Immature natural killer cell (primary cell): ENCODE data around the gene STXBP3. TPM values are rescaled to one million over a fixed set of nuclear protein-coding genes. Genes with fewer than 3 reads are reported as not detected.
A peak's percentile ranks its signal among the peaks of the same experiment; 100 is the strongest.
"Not testable (repeated sequence)": the region's sequence is repeated elsewhere in the genome, so short reads cannot be mapped to it uniquely, and the experiment has no call there.

Source experiments
- DNase-seq, 3 donors: peaks; one replicate each; pipeline ENCODE4 v3.0.0; 2022; ENCODE audit warnings: mixed read lengths in 1 of 3
- H3K27ac Mint-ChIP-seq, 6 donors: one replicate each; pipeline ENCODE4 v1.8.0; 2020; ENCODE audit warnings: mixed read lengths in 6 of 6, mild to moderate bottlenecking in 5 of 6, inconsistent platforms in 4 of 6, moderate library complexity in 3 of 6
- H3K27me3 Mint-ChIP-seq, 3 donors: one replicate each; pipeline ENCODE4 v1.8.0; 2020 to 2021; ENCODE audit warnings: low read depth in 3 of 3, mild to moderate bottlenecking in 3 of 3, mixed read lengths in 3 of 3, moderate library complexity in 3 of 3, inconsistent platforms in 1 of 3
- H3K36me3 Mint-ChIP-seq, 3 donors: one replicate each; pipeline ENCODE4 v1.8.0; 2020; ENCODE audit warnings: mixed read lengths in 3 of 3, inconsistent platforms in 2 of 3, mild to moderate bottlenecking in 2 of 3
- H3K4me1 Mint-ChIP-seq, 2 donors: one replicate each; pipeline ENCODE4 v1.8.0; 2020; ENCODE audit warnings: inconsistent platforms in 2 of 2, mild to moderate bottlenecking in 2 of 2, mixed read lengths in 2 of 2, moderate library complexity in 1 of 2
- H3K4me3 Mint-ChIP-seq, 5 donors: one replicate each; pipeline ENCODE4 v1.8.0; 2020; ENCODE audit warnings: mild to moderate bottlenecking in 5 of 5, mixed read lengths in 5 of 5, inconsistent platforms in 3 of 5, moderate library complexity in 3 of 5
- H3K9me3 Mint-ChIP-seq, 6 donors: one replicate each; pipeline ENCODE4 v1.8.0; 2020; ENCODE audit warnings: mild to moderate bottlenecking in 6 of 6, mixed read lengths in 6 of 6, inconsistent platforms in 4 of 6, moderate library complexity in 3 of 6
- polyA plus RNA-seq, 3 donors: library from polyadenylated mRNA; unstranded; fragments of 300-500 nt; fragmentation: Illumina TruSeq; gene quantifications; one replicate each; pipeline ENCODE4 v1.2.3, GENCODE V29; 2021

The STXBP3 gene
- polyA plus RNA-seq, 3 donors from 2014 or later = 38.4 to 44.7 (median 42.6) TPM

DNA sequence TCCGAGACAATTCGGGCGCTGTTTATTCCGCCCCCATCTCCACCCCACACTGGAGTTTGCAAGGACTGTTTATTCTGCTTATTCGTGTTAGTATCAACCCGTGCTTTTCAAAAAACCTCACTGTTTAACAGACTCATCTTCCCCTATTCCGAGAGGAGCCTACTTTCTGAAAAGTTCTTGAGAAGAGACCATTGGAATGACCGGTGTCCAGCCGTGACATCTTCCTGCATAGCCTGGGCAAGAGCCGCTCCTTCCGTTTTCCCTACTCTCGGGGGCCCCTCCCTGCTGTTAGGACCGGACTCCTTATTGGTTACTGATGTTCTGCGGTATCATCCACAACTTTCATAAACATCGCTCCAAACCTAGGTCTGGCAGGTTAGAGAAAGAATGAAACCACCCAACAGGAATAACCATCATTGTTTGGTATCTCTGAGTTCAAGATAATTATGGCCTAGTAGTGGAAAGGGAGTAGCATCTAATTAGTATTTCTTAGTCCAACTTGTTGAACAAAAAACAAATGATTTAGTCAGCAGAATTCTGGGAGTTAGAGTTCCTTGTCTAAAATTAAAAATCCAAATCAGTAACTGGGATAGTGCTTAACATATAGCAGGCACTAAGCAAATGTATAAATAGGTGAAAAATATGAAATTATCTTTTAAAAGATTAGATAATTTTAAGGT is 837 bp downstream of the STXBP3 start:
- Mint-ChIP-seq H3K4me3 (peak overlapping the region; percentile 95 to 99 (median 98)), H3K27me3 (peaks cover 12 to 15% (median 13%) of the 10 kb centered on the region in 3 donors), H3K27ac (peak overlapping the region; percentile 95 to 99 (median 98)), H3K36me3 (no peaks in the 10 kb centered on the region), H3K9me3 (no peaks in the 10 kb centered on the region), H3K4me1 (peaks cover 27 to 49% of the 10 kb centered on the region in 2 donors)
- peak; percentile 29 to 42 (median 37) for DNase-seq

DNA sequence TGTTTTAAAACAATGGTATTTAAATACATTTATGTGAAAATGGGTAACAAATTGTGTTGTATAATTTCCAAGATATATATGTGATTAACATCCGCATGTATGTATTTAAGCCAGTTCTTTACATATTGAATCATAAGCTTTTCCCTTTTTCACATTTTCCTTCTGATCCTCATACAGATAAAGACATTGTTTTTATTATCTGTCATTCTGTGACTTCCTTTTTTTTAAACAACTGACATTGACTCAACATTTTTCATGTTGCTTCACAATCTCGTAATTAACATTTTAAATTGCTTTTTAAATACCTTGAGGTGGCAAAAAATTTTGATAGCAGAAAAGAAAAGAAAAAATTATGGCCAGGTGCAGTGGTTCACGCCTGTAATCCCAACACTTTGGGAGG is 1.4 kb downstream of the STXBP3 start:
- peaks cover 27 to 55% of the 10 kb centered on the region in 2 donors for H3K4me1 Mint-ChIP-seq
- peaks cover 12 to 15% (median 13%) of the 10 kb centered on the region in 3 donors for H3K27me3 Mint-ChIP-seq
- DNase-seq = no peak
- H3K36me3 Mint-ChIP-seq = peaks cover 1 to 5% (median 1%) of the 10 kb centered on the region in 3 donors
- peak overlapping the region; percentile 37 to 67 (median 55) for H3K4me3 Mint-ChIP-seq
- H3K9me3 Mint-ChIP-seq = no peaks in the 10 kb centered on the region
- peak overlapping the region; percentile 52 to 97 (median 73) for H3K27ac Mint-ChIP-seq

DNA sequence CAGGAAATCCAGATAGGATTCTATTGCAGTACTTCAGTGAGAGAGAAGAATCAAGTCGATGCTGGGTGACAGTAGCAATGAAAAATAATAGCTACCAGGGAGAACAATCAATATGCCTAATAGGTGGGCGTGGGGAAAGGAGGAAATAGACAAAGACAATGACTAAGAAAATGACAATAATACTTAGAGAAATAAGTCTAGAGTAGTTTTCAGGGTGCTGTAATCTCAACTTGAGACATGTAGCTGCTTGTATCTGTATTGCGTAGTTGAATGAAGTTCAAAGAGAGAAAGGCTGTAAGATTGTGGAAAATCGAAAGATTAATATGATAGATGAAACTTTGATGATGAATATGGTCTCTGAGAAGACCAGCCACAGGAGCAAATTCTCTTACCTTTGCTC is 2.6 kb downstream of the STXBP3 start:
- H3K27me3 Mint-ChIP-seq = peaks cover 12 to 15% (median 13%) of the 10 kb centered on the region in 3 donors

DNA sequence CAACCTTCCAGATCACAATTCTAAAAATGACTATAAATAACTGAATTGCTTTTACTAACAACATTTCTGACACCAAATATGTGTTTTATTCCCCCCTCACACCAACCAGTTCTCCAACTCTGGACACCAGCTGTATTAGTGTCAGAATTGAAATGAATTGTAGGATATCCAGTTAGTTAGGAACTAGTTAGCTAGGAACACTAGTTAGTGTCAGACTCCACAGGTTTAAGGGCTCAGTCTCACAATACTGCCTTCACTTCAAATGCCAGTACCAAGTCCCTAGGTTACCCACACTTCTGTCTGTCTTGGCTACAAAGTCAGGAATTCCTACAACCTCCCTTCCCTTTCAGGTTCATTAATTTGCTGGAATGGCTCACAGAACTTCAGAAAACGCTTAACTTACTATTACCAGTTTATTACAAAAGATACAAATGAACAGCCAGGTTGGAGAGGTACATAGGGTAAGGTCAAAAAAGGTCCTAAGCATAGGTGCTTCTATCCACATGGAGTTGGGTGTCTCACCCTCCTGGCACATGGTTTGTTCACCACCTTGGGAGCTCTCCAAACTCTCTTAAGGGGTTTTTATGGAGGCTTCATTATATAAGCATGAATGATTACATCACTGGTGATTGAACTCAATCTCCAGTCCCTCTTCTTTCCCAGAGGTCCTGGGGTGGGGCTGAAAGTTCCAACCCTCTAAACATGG is 4.2 kb downstream of the STXBP3 start:
- Mint-ChIP-seq H3K9me3 (no peaks in the 10 kb centered on the region), H3K27me3 (peaks cover 12 to 13% (median 13%) of the 10 kb centered on the region in 3 donors), H3K36me3 (peaks cover 4 to 11% (median 9%) of the 10 kb centered on the region in 3 donors), H3K4me3 (no peak overlapping the region), H3K27ac (peak overlapping the region in 2 of 6 donors; percentile 13 to 34), H3K4me1 (peaks cover 27 to 62% of the 10 kb centered on the region in 2 donors)
- DNase-seq = no peak

More for the DNA sequence above, 2.6 kb downstream of the STXBP3 start:
- Mint-ChIP-seq H3K27ac (peak overlapping the region; percentile 15 to 97 (median 50)), H3K4me3 (peak overlapping the region in 3 of 5 donors; percentile 4 to 18 (median 15)), H3K4me1 (peaks cover 27 to 58% of the 10 kb centered on the region in 2 donors), H3K36me3 (peaks cover 4 to 7% (median 4%) of the 10 kb centered on the region in 3 donors), H3K9me3 (no peaks in the 10 kb centered on the region)
- DNase-seq = no peak

DNA sequence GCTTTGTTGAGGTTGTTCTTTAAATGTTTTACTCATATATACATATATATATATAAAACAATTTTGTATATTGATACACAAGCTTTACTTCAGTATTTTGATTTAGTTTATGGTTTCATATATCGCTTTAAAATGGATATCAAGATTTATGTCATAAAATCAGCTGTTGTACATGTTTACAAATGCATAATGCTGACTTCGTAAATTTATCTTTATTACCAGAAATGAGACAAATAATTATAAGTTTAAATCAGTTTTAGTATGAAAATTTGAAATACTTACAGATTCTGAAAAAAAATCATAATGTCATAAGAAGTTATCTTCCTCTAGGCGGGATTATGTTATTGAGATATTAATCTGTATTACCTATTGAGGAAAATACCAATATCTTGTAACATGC is 6.9 kb downstream of the STXBP3 start:
- Mint-ChIP-seq H3K27me3 (peaks cover 0 to 2% (median 0%) of the 10 kb centered on the region in 3 donors), H3K9me3 (no peaks in the 10 kb centered on the region), H3K36me3 (peaks cover 10 to 20% (median 11%) of the 10 kb centered on the region in 3 donors), H3K4me3 (no peak overlapping the region), H3K27ac (no peak overlapping the region), H3K4me1 (peaks cover 13 to 42% of the 10 kb centered on the region in 2 donors)
- no peak for DNase-seq

DNA sequence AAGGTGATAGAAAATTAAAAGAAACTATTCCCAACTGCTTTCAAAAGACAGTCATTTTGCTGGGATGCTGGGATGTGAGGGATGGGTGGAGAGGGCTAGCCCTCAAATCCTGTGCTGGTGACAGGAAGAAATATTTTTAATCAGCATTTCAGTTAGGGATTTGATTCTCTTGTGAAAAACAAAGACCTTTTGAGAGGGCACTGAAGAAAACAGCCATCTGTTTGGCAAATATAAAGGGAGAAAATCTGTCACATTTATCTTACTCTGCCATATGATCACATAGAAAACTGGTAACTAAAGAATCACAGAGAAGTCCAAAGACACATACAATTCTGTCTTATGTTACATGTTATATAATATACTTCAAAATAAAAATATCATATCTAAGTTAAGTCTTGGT is 12.3 kb downstream of the STXBP3 start:
- Mint-ChIP-seq H3K27me3 (peaks cover 0 to 2% (median 2%) of the 10 kb centered on the region in 3 donors), H3K36me3 (peaks cover 10 to 26% (median 11%) of the 10 kb centered on the region in 3 donors), H3K27ac (no peak overlapping the region), H3K9me3 (no peaks in the 10 kb centered on the region), H3K4me3 (no peak overlapping the region), H3K4me1 (peaks cover 0 to 15% of the 10 kb centered on the region in 2 donors)
- DNase-seq = no peak

DNA sequence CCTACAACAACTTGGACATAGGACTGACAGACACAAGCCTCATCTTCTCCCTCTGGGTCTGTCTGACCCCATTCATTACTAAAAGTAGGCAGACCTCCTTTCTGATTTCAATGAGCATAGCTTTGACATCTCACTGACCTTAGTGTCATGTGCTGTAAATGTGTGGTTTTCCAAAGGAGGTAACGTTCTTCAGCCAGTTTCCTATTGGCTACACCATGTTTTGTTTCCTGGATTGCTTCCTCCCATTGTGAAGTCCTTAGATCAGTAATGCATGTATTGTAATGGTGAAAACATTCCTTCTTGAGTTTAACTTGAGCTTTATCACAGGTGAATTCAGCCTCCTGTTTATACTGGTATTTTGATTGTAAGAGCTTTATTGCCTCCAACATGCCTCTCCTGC is 20.6 kb downstream of the STXBP3 start:
- Mint-ChIP-seq H3K27me3 (peaks cover 0 to 2% (median 0%) of the 10 kb centered on the region in 3 donors), H3K9me3 (no peaks in the 10 kb centered on the region), H3K36me3 (peaks cover 4 to 34% (median 10%) of the 10 kb centered on the region in 3 donors), H3K27ac (no peak overlapping the region), H3K4me1 (peaks cover 0 to 5% of the 10 kb centered on the region in 2 donors), H3K4me3 (no peak overlapping the region)
- DNase-seq = no peak

DNA sequence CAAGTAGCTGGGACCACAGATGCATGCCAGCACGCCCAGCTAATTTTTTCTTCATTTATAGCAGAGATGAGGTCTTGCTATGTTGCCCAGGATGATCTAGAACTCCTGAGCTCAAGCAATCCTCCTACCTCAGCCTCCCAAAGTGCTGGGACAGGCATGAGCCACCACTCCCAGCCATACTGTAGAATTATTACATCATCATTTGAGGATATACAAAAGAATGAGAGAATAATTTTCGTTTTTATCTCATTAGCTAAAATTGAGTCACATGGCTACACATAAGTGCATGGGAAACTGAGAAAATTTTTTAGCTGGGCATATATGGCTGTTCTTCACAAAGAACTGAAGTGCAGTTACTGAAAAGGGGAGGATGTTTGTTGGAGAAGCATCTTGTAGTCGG is 21.2 kb downstream of the STXBP3 start:
- Mint-ChIP-seq H3K27me3 (peaks cover 0 to 2% (median 0%) of the 10 kb centered on the region in 3 donors), H3K4me1 (peaks cover 0 to 5% of the 10 kb centered on the region in 2 donors), H3K36me3 (peaks cover 1 to 31% (median 10%) of the 10 kb centered on the region in 3 donors), H3K9me3 (no peaks in the 10 kb centered on the region), H3K4me3 (no peak overlapping the region), H3K27ac (no peak overlapping the region)
- DNase-seq = no peak

DNA sequence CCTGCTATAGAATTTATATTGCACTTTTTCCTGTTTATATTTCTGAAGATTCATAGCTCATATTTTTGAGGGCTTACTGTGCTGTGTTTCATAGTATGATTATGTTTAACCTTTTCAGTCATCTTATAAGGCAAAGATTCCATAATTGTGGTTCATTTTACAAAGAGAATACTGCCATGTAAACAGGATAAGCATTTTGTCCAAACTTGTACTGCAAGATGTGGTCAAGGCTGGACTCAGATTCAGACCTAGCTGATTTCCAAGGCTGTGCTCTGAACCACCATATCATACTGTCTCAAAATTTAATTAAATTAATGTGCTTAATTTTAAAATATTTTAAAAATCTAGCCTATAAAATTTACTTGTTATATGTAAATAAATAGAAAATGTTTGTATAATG is 31.4 kb downstream of the STXBP3 start:
- peak overlapping the region in 1 of 6 donors; percentile 54 for H3K27ac Mint-ChIP-seq
- H3K27me3 Mint-ChIP-seq = peaks cover 0 to 2% (median 0%) of the 10 kb centered on the region in 3 donors
- no peak overlapping the region for H3K4me3 Mint-ChIP-seq
- H3K4me1 Mint-ChIP-seq = no peaks in the 10 kb centered on the region
- H3K36me3 Mint-ChIP-seq = peaks cover 17 to 29% (median 29%) of the 10 kb centered on the region in 3 donors
- no peak for DNase-seq
- no peaks in the 10 kb centered on the region for H3K9me3 Mint-ChIP-seq

DNA sequence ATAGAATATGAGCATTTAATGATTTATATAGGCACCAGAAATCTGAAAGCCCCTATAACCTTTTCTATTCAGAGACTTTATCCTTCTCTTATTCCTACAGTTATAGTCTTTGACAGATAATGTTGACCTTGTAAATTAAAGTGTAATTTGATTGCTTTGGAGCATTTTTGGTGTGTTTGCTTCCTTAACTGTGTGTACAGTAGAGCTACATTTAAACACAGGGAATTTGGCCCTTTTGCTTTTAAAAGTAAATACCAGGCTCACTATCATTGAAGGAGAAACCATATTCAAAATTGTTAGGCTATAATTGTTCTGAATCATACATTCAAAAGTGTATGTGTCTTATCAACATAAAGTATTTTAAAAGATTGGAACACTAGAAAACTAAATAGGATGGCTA is 33.0 kb downstream of the STXBP3 start:
- H3K9me3 Mint-ChIP-seq = no peaks in the 10 kb centered on the region
- H3K27ac Mint-ChIP-seq = peak overlapping the region in 1 of 6 donors; percentile 39
- H3K4me3 Mint-ChIP-seq = no peak overlapping the region
- no peaks in the 10 kb centered on the region for H3K4me1 Mint-ChIP-seq
- peaks cover 0 to 2% (median 0%) of the 10 kb centered on the region in 3 donors for H3K27me3 Mint-ChIP-seq
- H3K36me3 Mint-ChIP-seq = peaks cover 29 to 38% (median 37%) of the 10 kb centered on the region in 3 donors
- no peak for DNase-seq

DNA sequence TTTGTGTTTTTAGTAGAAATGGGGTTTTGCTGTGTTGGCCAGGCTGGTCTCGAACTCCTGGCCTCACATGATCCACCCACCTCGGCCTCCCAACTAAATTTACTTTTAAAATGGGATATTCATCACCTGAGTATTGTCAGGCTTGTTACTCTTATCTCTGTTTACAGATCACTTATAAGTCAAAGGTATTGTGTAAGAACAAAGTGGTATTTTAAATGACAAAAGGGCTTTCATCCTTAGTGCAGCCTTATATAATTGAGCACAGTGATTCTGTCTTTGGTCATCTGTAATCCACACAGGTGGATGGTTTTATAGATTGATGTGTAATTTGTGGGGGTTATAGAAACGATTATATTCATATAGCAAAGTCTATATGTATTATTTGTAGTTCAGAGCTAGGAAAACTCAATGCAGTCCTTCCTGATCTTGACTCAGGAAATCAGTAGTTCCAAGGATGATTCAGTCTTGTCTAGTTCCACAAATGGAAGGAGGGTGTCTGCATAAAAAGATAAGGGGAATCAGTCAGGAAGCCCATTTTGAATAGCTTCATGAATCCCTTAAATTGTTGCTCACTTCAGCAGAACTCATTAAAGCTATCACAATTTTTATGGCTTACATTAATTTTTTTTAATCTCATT is 34.6 kb downstream of the STXBP3 start:
- Mint-ChIP-seq H3K27ac (no peak overlapping the region), H3K4me1 (no peaks in the 10 kb centered on the region), H3K4me3 (no peak overlapping the region), H3K36me3 (peaks cover 36 to 46% (median 45%) of the 10 kb centered on the region in 3 donors), H3K9me3 (peaks cover 0 to 10% (median 8%) of the 10 kb centered on the region in 6 donors), H3K27me3 (no peaks in the 10 kb centered on the region)
- no peak for DNase-seq

DNA sequence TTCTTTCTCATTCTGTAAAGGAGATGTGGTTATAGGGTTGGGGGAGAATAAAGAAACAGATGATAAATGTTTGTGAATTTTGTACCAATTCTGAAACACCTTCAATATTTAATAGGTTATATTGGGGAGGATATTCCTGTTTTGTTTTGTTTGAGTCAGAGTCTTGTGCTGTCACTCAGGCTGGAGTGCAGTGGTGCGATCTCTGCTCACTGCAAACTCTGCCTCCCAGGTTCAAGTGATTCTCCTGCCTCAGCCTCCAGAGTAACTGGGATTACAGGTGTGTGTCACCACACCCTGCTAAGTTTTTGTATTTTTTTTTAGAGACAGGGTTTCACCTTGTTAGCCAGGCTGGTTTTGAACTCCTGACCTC is 35.1 kb downstream of the STXBP3 start:
- H3K4me1 Mint-ChIP-seq, H3K27me3 Mint-ChIP-seq, H3K4me3 Mint-ChIP-seq, H3K27ac Mint-ChIP-seq, DNase-seq: not testable (repeated sequence)
- Mint-ChIP-seq H3K9me3 (peaks cover 0 to 11% (median 9%) of the 10 kb centered on the region in 6 donors), H3K36me3 (peaks cover 41 to 51% (median 50%) of the 10 kb centered on the region in 3 donors)

DNA sequence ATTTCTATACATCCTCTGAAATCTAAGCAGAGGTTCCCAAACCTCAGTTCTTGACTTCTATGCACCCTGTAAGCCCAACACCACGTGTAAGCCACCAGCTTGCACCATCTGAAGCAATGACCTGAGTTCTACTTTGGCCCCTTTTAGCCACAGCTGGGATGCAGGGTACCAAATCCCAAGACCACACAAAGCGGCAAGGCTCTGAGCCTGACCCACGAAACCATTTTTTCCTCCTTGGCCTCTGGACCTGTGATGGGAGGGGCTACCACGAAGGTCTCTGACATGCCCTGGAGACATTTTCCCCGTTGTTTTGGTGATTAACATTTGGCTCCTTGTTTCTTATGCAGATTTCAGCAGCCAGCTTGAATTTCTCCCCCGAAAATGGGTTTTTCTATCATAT is 38.8 kb downstream of the STXBP3 start:
- peaks cover 0 to 11% (median 9%) of the 10 kb centered on the region in 6 donors for H3K9me3 Mint-ChIP-seq
- H3K27me3 Mint-ChIP-seq = no peaks in the 10 kb centered on the region
- no peak for DNase-seq
- no peak overlapping the region for H3K4me3 Mint-ChIP-seq
- H3K4me1 Mint-ChIP-seq = no peaks in the 10 kb centered on the region
- peaks cover 51 to 68% (median 61%) of the 10 kb centered on the region in 3 donors for H3K36me3 Mint-ChIP-seq
- no peak overlapping the region for H3K27ac Mint-ChIP-seq
